GM19351 (cell line): Measurements from ENCODE around the gene ENDOV.

Source experiments
- ATAC-seq: cut with Tn5 transposase; IDR thresholded peaks from one replicate; pipeline ENCODE4 v1.9.1; 2021; ENCODE audit warnings: mild to moderate bottlenecking, moderate library complexity; ENCODE audit not compliant: unreplicated experiment

Gene ENDOV

DNA sequence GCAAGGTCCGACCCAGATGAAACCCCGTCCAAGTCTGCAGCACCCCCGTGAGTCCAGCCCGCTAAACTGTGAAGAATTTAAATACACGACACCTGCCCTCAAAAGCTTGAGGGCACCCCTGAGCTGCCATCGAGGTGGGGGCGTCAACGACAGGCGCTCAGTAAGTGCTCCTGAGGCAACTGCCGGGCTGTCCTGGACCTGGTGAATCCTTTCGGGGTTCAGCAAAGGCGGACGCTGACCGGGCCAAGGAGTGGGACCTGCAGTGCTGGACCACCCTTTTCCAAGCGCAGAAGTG lies 512 bp upstream of the ENDOV start:
- no peak for ATAC-seq

DNA sequence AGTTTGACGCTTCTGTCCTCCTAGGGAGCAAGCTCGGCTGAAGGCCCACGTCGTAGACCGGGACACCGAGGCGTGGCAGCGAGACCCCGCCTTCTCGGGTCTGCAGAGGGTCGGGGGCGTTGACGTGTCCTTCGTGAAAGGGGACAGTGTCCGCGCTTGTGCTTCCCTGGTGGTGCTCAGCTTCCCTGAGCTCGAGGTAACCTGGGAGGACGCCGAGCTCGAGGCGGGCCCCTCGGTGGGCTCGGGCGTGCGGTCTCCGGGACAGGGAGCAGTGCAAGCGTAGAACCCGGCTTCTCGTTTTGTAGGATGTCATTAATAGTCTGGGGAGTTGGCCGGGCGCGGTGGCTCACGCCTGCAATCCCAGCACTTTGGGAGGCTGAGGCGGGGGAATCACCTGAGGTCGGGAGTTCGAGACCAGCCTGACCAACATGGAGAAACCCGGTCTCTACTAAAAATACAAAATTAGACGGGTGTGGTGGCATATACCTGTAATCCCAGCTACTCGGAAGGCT lies 715 bp downstream of the ENDOV start:
- no peak for ATAC-seq

DNA sequence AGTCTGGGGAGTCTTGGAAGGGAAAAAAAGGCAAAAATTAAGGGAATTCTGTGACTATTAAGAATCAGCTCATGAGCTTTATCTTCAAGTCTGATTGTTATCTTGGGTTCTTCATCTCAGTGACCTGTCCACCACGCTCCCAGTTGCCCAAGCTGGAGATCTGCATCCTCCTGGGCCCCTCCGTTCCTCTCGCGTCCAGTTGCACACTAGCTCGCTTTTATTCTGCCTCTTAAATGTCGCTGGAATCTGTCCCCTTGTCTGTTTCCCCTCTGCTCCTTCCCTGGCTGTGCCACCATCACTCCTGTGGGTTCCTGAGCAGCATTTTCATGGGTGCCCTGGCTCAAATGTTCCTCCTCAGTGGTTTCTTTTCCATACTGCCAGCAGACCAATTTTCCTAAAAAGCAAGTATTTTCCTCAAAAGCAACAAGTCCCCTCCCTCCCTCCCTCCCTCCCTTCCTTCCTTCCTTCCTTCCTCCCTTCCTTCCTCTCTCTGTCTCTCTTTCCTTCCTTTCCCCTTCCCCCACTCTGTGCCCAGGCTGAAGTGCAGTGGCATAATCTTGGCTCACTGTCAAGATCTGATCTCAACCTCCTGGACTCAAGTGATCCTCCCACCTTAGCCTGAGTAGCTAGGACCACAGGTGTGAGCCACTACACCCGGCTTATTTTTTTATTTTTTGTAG lies 1.4 kb downstream of the ENDOV start:
- no peak for ATAC-seq

DNA sequence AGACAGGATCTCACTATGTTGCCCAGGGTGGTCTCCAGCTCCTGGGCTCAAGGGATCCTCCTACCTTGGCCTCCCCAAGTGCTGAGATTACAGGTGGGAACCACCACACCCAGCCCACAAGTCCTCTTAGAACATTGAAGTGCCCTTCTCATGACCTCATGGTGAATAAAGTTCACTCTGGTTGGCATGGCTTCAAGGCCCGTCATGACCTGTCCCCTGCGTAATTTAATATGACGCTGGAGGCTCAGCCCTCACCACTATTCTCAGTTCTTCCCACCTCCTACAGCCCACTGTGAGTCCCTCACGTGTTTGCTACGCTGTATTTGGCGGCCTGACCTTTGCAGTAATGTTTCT lies 1.9 kb downstream of the ENDOV start:
- no peak for ATAC-seq

DNA sequence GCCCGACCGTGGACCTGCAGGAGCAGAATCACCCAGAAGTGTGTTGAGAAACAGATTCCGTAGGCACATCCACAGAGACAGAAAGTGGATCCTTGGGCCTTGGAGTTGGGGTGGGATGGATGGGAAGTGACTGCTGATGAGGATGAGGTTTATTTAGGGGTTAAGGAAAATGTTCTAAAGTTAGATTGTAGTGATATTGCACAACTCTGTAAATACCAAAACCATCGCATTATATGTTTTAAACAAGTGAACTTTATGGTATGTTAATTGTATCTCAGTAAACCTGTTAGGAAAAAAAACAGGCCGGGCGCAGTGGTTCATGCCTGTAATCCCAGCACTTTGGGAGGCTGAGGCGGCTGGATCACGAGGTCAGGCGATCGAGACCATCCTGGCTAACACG lies 3.6 kb downstream of the ENDOV start:
- ATAC-seq, result no peak

DNA sequence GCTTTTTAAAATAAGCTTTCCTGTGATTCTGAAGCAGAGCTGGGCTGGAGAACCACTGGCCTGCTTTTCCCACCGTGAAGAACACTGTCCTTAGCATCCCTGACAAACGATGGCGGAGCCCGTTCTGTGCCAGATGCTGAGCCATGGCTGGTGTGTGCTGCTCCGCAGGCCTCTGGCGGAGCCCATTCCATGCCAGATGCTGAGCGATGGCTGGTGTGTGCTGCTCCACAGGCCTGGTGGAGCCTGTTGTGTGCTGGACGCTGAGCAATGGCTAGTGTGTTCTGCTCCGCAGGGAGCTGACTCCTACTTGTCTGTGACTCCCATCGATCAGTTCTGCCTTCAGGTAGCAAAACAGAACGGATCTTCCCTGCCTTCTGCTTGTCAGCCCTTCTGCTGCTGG lies 4.3 kb downstream of the ENDOV start:
- no peak for ATAC-seq

DNA sequence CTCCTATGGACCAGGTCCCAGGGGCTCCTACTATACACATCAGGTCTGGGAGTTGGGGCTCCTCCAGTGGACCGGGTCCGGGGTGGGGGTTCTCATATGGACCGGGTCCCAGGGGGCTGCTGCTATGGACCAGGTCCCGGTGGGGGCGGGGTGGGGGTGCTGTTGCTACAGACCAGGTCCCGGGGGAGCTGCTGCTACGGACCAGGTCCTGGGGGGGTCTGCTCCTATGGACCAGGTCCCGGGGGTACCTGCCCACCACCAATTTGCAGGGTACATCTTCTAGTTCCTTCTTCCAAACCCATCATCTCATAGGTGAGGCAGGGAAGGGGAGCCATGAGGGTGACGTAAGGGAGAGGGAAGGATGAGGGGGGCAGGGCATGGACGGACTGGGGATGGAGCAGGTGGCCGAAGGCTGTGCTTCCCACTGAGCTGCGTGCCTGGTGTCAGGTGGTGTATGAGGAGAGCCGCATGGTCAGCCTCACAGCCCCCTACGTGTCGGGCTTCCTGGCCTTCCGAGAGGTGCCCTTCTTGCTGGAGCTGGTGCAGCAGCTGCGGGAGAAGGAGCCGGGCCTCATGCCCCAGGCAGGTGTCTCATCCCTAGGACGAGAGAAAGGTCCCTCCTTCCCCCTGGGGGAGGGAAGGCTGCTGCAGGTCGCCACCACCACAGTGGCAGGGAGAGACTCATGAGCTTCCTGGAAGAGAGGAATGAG lies 6.6 kb downstream of the ENDOV start:
- no peak for ATAC-seq

DNA sequence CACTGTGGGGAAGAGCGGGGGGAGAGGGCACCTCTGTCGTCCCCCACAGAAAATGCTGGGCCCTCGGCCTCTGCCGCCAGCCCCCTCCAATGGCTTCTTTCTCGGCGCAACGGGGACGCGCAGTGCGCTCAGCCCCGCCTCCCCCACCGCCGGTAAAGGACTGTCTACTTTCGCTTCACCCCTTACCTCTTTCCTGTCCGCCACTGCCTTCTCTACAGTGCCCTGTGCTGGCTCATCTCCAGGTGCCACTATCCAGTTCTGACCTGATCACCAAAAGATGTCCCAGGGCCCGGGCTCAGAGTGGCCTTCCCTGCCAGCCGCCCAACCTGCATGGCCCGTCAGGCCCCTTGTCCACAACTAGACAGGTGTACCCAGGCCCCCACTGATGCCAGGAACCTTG lies 7.3 kb downstream of the ENDOV start:
- ATAC-seq, result no peak

DNA sequence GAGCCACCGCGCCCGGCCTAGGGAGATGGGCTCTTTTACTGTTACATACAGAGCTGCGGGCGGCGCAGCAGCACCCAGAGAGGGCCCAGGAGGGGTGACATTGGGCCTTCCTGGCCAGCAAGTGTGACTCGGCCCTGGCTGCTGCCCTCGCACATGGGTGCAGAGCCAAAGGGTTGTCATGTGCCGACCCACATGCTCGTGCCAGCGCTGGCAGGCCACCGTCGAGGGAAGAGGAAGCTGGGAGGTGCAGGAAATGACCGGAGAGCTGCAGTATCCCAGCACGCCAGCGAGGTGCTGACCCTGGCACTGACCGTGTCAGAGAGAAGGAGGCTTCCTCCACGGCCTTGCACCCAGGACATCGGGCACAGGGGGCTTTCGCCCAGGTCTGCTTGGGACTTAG lies 8.0 kb downstream of the ENDOV start:
- no peak for ATAC-seq

DNA sequence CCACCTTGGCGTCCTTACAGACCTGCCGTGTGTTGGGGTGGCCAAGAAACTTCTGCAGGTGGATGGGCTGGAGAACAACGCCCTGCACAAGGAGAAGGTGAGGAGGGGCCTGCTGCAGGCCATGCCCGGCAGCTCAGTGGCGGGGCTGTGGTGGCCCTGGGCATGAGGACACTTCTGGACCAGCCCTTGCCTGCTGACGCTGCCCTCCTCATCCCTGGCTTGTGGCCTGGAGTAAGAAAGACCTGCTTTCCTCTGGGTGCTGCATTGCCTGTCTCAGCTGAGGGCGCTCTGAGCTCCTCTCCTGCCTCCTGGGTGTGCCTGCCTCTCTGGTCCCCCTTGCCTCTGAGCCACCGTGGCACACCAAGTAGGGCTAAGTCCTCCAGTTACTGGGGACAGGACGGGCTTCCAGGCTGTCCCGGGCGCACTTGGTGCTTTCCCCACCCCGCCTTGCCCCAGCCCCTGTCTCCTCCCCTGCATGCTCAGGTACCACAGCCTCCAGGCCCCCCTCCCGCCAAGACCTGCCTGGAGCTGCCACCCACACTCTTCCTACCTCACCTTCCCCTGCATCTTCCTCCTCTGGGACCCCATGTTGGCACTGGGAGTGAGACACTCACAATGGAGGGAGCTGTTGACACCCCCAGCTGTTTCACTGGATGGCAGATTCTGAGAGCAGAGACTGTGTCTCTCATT lies 8.7 kb downstream of the ENDOV start:
- no peak for ATAC-seq

DNA sequence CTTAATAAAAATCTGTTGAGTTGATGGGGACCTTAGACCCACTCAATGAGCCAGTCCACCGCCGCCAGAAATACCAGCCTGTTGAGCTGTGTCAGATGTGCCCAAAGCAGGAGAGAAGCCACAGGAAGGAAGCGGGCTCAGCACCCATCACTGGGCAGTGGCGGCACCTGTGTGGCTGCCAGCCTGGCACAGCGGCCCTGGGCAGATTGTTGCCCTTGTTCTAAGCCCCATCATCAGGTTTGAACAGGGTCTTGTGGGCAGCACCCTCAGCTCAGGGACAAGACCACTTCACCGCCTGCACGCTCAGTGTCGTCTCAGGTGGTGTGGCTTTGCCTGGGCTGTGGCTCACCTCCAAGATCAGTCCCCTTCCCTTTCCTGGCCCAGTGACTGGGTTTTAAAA lies 9.3 kb downstream of the ENDOV start:
- no peak for ATAC-seq

DNA sequence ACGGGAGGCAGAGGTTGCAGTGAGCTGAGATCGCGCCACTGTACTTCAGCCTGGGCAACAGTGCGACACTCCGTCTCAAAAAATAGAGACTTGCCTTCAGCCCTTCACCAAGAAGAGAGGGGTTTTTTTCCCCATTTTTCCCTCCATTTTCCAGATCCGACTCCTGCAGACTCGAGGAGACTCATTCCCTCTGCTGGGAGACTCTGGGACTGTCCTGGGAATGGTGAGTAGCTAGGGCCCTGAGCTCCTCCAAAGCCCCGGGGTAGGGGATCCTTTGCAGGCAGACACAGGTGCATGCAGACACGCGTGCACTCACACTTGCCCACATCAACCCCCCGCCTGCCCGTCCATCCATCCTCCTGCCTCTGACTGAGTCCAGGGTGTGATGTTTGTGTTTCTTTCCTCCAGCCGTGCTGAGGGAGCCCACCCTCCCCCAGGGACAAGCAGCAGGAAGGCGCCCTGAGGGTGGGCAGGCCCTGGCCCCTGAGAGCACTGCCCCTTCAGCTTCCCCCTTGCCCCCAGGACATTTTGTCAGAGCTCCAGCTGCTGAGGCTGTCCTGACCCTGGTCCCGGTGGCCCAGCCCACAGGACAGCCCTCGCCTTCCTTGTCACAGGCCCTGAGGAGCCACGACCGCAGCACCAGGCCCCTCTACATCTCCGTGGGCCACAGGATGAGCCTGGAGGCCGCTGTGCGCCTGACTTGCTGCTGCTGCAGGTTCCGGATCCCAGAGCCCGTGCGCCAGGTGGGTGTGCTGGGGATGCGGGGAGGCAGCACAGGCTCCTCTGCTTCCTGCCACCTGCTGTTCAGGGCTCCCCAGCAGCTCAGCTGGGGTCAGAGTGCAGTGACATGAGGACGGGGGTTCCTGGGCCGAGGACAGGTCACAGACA lies 10.2 kb downstream of the ENDOV start:
- ATAC-seq, result no peak

DNA sequence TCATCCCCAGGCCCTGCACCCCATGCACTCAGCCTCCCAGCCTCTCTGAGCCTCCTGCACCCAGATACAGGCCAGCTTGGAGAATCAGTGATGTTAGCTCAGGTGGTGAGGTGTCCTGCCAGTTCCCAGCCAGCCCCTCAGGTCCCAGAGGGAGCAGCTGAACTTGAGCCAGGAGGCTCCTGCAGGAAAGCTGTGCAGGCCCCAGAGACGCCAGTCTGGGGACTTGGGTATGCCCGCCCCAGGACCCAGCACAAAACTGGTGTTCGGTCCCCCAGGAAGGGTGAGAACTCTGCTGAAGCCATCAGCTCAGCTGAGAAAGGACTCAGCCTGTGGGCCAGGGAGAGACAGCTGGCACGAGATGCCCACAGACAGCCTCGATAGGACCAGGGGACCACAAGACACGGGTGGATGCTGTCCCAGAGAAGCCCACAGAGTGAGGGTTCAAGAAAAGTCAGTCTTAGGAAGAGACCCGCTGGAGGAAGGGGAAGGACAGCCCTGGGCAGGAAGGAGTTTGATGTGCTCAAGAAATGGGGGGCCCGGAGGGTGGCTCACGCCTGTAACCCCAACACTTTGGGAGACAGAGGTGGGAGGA lies 11.0 kb downstream of the ENDOV start:
- no peak for ATAC-seq

DNA sequence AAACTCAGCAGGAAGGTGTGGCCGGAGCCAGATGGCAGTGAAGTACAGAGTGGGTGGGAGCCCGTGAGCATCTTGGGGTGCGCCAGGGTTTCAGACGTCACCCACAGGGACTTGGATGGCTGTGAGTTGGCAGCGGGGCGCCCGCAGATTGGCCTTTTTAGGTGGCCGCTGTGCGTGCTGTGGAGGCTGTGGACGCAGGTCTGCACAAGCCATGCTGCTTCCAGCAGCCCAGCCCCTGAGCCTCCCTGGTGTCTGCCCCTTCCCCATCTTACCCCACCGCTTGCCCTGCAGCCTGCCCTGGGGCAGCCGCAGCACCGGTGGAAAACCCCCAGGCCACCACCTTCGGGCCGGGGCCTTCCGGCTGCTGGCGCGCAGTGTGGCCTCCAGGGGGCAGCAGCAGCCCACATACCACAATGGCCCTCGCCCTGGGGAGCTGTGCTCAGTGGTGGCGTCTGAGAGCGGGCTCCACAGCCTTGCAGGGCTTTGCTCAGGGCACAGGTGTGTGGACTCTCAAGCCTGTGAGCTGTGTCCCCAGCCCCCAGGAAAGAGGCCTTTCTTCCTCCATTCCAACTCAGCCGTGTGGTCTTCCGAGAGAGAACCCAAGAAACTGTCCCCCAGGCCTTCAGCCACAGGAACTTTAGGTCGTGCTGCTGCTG lies 11.8 kb downstream of the ENDOV start:
- peak; percentile 51 for ATAC-seq

DNA sequence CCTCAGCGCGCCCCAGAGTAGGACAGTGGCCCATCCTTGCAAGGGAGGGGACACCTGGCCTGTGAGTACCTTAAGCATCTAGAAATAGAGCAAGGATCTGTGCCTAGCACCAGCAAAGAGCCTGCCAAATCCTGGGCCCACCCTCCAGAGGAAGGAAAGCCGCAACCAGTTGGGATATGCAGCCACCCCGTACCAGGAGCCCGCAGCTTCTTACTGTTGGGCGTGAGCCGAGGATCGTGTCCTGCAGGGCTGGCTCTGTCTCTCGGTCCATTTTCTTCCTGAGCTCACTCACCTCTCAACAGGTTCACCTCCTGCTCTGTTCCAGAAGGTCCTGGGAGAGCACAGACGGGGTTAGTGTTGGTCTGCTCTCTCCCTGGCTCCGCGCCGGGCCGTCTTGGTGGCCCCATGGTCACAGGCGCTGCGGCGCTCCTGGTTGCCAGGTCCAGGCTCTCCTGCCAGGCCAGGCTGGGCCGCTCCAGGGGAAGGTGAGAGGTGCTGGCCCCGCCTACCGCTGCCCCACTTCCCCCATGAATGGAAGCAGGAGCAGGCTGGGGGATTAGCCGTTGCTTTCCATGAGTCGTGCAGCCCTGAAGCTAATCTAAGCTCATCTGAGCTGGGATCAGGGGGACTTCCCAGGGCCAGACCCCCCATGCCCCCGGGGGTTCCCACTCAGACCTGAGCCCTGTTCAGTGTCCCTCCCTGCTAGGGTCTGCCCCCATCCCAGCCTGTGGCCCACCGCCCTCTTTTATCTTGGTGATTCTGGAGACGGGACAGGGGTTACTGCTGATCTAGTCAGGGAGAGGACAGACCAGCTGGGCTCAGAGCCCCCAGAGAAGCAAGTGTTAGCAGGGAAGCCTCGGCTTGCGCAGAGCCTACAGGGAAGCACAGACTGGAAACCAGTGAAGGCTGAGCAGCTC lies 12.7 kb downstream of the ENDOV start:
- no peak for ATAC-seq

DNA sequence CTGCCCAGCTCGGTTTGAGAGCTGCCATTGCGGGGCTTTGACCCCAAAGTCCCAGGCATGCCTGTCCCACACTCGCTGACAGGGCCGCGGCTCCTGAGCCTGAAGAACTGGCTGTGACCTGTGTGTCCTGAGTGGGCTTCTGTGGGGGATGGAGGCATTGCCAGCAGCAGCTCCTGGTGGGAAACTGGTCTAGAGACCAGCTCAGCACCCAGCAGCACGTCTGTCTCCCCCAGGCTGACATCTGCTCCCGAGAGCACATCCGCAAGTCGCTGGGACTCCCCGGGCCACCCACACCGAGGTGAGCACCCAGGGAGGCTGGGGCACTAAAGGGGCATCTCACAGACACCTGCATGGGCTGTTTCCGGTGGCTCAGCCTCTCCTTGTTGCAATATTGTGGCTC lies 13.4 kb downstream of the ENDOV start:
- ATAC-seq, result no peak

DNA sequence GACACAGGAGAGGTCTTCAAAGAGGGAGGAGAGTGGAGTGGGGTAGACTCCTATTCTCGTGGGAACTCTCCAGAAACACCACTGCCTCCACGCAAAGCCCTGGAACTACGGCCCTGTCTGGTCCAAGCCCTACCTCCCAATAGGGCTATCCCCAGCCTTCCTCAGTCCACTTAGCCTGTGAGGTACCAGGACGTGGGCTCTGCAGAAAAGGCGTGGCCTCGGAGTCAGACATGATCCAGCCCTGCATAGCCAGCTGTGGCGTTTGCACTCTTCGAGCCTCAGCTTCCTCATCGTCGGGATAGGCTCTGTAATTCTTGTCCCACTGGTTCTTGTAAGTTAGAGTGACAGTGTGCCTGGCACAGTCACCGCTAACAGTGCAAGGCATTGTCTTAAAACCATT lies 13.8 kb downstream of the ENDOV start:
- ATAC-seq, result no peak

DNA sequence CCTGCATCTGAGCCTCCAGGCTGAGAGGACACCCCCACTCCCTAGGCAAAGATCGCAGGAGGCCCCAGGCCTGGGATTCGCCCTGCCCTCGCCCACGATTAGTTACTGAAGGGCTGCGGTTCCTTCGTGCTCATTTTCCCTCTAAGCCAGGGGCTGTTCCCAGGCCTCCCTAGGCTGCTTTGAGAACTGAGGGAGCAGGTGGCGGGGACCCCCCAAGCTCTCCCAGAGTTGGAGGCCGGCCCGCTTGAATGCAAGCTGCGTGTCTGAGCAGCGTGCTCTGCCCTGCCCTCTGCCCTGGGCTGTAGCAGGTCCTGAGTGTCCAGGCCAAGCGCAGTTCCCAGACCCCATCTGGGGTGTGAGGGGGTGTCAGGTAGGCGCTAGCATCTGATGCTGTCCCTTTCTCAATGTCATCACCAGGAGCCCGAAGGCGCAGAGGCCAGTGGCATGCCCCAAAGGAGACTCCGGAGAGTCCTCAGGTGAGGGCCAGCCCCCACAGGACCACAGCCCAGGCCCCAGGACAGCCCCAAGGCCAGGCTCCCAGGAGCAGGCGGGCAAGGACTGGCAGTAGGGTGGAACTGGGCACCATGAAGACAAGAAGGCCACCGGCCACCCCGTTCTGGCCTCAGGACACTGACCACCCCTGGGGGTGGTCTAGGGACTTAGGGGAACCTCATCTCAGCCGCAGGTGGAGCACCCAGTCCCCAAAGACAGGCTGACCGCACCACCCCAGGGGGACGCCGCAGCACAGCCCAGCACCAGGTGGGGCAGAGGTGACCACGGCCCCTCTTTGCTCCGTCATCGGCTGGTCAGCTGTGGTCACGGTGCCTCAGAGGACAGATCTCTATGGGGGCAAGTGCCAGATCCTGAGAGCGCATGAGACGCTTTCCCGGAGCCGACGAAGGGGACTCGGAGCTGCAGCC lies 14.6 kb downstream of the ENDOV start:
- no peak for ATAC-seq
